A673 (cell line): ENCODE measurements around the gene CATSPERB. TPM values are rescaled to one million over a fixed set of nuclear protein-coding genes. Genes with fewer than 3 reads are reported as not detected.

Source experiments
- BruUV-seq: library from RNA; stranded (reverse); fragments of 400-500 nt; replicated peaks from 2 replicates; lab custom pipeline; 2021; lab: Mats Ljungman, UMichigan
- CTCF ChIA-PET: fragments of 300-600 bp; sonication (Branson Sonifier 250); formaldehyde crosslinking; loops from one replicate; lab custom pipeline; 2022; ENCODE audit warnings: antibody characterized with exemption; lab: Charles Lee
- POLR2A ChIA-PET: fragments of 300-600 bp; sonication (Branson Sonifier 250); formaldehyde crosslinking; loops from one replicate; lab custom pipeline; 2022; ENCODE audit warnings: antibody characterized with exemption; ENCODE audit not compliant: low non-redundant PET; lab: Charles Lee
- DNase-seq: peaks from one replicate; pipeline ENCODE4 v3.0.0-alpha.2; 2015; ENCODE audit warnings: low spot score
- H3K27ac ChIP-seq: fragments of 200-600 bp; sonication (generic); 2 replicates; pipeline ENCODE4 v1.5.1; 2016; ENCODE audit warnings: mixed run types, low read depth, mild to moderate bottlenecking, mixed read lengths, antibody characterized with exemption, low read length; ENCODE audit not compliant: poor library complexity, severe bottlenecking
- H3K27me3 ChIP-seq: fragments of 200-600 bp; sonication (generic); replicated peaks from 2 replicates; pipeline ENCODE4 v1.6.1; 2017; ENCODE audit warnings: mixed run types, low read depth, mild to moderate bottlenecking, mixed read lengths, antibody characterized with exemption, low read length; ENCODE audit not compliant: insufficient read depth, poor library complexity
- H3K36me3 ChIP-seq: fragments of 200-600 bp; sonication (generic); 2 replicates; pipeline ENCODE4 v1.6.1; 2016; ENCODE audit warnings: mixed run types, mild to moderate bottlenecking, mixed read lengths, antibody characterized with exemption, low read length; ENCODE audit not compliant: insufficient read depth, poor library complexity, severe bottlenecking
- H3K4me1 ChIP-seq: fragments of 200-600 bp; sonication (generic); 2 replicates; pipeline ENCODE4 v1.6.1; 2017; ENCODE audit warnings: mixed run types, mild to moderate bottlenecking, mixed read lengths, antibody characterized with exemption, low read length; ENCODE audit not compliant: insufficient read depth, poor library complexity, severe bottlenecking
- H3K4me3 ChIP-seq: fragments of 200-600 bp; sonication (generic); 2 replicates; pipeline ENCODE4 v1.5.1; 2016; ENCODE audit warnings: low read depth, mixed run types, mild to moderate bottlenecking, mixed read lengths, low read length; ENCODE audit not compliant: poor library complexity, severe bottlenecking
- H3K9me3 ChIP-seq: fragments of 200-600 bp; sonication (generic); 2 replicates; pipeline ENCODE4 v1.6.1; 2016; ENCODE audit warnings: mixed run types, low read depth, mild to moderate bottlenecking, mixed read lengths, antibody characterized with exemption, low read length; ENCODE audit not compliant: poor library complexity, severe bottlenecking
- CTCF ChIP-seq: fragments of 300-800, 200-600 bp; sonication (generic); conservative IDR thresholded peaks from 2 replicates; pipeline ENCODE4 v1.5.1; 2017; ENCODE audit warnings: low read depth, mild to moderate bottlenecking, antibody characterized with exemption, low read length, moderate library complexity, mixed read lengths
- EZH2 ChIP-seq: fragments of 200-600 bp; sonication (generic); IDR thresholded peaks from 2 replicates; pipeline ENCODE4 v1.6.1; 2017; ENCODE audit warnings: borderline replicate concordance, low read depth, mild to moderate bottlenecking, mixed read lengths, antibody characterized with exemption, low read length; ENCODE audit not compliant: poor library complexity, severe bottlenecking
- intact Hi-C: fragments of 100-400 bp; cut with micrococcal nuclease; formaldehyde crosslinking; loops from one replicate; pipeline ENCODE4 v1.10.0; 2022; ENCODE audit not compliant: unreplicated experiment
- total RNA-seq: library from RNA; stranded (reverse); gene quantifications from 2 replicates; pipeline ENCODE4 v1.2.3, GENCODE V29; 2021

Gene CATSPERB
- total RNA-seq, 1 experiment from 2014 or later, result not detected

- Histone ChIP-seq H3K27me3 (no peaks in the 10 kb centered on the region), H3K9me3 (peaks cover 4% of the 10 kb centered on the region), H3K27ac (no peak overlapping the region), H3K4me3 (peak overlapping the region; percentile 52), H3K4me1 (no peaks in the 10 kb centered on the region), H3K36me3 (no peaks in the 10 kb centered on the region)
- peak; percentile 55 for DNase-seq
- ChIA-PET CTCF (interaction anchor here (1.3 kb wide), 1 partner anchor 337 kb away, joined by 9 read pairs; no protein-coding TSS in a partner anchor), POLR2A (no interaction called here)
- TF ChIP-seq EZH2 (no peak), CTCF (no peak)
- intact Hi-C loops, result no loop called here
- no TSS peak for BruUV-seq
Observed at GRCh38 chr14:91573894-91574837, 157.7 kb downstream of the CATSPERB start.

DNA sequence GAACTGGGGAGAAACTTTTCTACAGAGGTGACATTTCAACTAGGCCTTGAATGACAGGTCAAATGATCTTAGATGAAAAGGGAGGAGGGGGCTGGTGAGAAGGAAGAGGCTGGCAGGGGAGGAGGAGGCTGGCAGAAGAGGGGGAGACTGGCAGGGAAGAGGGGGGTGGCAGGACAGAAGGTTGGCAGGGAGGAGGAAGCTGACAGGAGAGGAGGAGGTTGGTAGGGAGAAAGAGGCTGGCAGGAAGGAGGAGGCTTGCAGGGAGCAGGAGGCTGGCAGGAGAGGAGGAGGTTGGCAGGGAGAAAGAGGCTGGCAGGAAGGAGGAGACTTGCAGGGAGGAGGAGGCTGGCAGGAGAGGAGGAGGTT lies 158.4 kb downstream of the CATSPERB start:
- H3K27ac ChIP-seq, result no peak overlapping the region
- H3K27me3 ChIP-seq, result no peaks in the 10 kb centered on the region
- peaks cover 4% of the 10 kb centered on the region for H3K9me3 ChIP-seq
- no peak for TF ChIP-seq CTCF
- no peaks in the 10 kb centered on the region for H3K36me3 ChIP-seq
- CTCF ChIA-PET, result no interaction called here
- BruUV-seq, result no TSS peak
- no peaks in the 10 kb centered on the region for H3K4me1 ChIP-seq
- DNase-seq, result no peak
- H3K4me3 ChIP-seq, result peak overlapping the region; percentile 52
- POLR2A ChIA-PET, result no interaction called here
- intact Hi-C loops, result no loop called here

DNA sequence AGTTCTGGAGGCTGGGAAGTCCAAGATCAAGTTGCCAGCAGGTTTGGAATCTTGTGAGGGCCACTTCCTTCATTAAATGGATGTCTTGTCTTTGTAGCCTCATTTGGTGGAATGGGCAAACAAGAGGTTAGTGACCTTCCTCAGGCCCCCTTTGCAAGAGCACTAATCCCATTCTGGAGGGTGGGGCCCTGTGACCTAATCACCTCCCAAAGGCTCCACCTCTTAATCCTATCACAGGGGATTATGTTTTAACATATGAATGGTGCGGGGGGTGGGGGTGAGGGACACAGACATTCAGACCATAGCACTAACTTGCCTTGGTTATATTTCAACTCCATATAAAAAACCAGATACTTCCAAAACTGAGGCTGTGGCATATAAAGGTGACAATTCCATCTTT lies 161.9 kb downstream of the CATSPERB start:
- TF ChIP-seq CTCF (no peak), EZH2 (no peak)
- intact Hi-C loops, result no loop called here
- H3K27me3 ChIP-seq, result no peaks in the 10 kb centered on the region
- H3K27ac ChIP-seq, result no peak overlapping the region
- H3K9me3 ChIP-seq, result no peaks in the 10 kb centered on the region
- H3K4me1 ChIP-seq, result no peaks in the 10 kb centered on the region
- no peak for DNase-seq
- H3K4me3 ChIP-seq, result no peak overlapping the region
- no TSS peak for BruUV-seq
- no peaks in the 10 kb centered on the region for H3K36me3 ChIP-seq
- CTCF ChIA-PET, result no interaction called here
- POLR2A ChIA-PET, result no interaction called here
